Amniotic stem cell (primary cell): Measurements from ENCODE around the gene CACNA2D3.
"Not testable (repeated sequence)": the region's sequence is repeated elsewhere in the genome, so short reads cannot be mapped to it uniquely, and the experiment has no call there.

Source experiments
- DNase-seq: peaks from one replicate; lab custom pipeline; 2025; lab: John Stamatoyannopoulos, UW

Gene CACNA2D3

GRCh38 chr3:54964081-54964480, 841.7 kb downstream of the CACNA2D3 start:
- DNase-seq: no peak

- peak; percentile 15 for DNase-seq
These were observed 843.4 kb downstream of the CACNA2D3 start for GRCh38 chr3:54965746-54966145.

- no peak for DNase-seq
These were observed 844.6 kb downstream of the CACNA2D3 start for GRCh38 chr3:54966979-54967378.

- DNase-seq: no peak
These were observed 845.4 kb downstream of the CACNA2D3 start for GRCh38 chr3:54967731-54968161.

GRCh38 chr3:54968546-54969172, 846.3 kb downstream of the CACNA2D3 start:
- peak; percentile 35 for DNase-seq

- DNase-seq: no peak
These were observed 847.3 kb downstream of the CACNA2D3 start for GRCh38 chr3:54969652-54970051.

- no peak for DNase-seq
These were observed 848.5 kb downstream of the CACNA2D3 start for GRCh38 chr3:54970895-54971294.

- no peak for DNase-seq
These were observed 855.1 kb downstream of the CACNA2D3 start for GRCh38 chr3:54977439-54977838.

GRCh38 chr3:54977946-54978345, 855.6 kb downstream of the CACNA2D3 start:
- DNase-seq: not testable (repeated sequence)

- no peak for DNase-seq
These were observed 860.5 kb downstream of the CACNA2D3 start for GRCh38 chr3:54982807-54983206.

- no peak for DNase-seq
These were observed 861.1 kb downstream of the CACNA2D3 start for GRCh38 chr3:54983266-54984099.

GRCh38 chr3:54985856-54986255, 863.5 kb downstream of the CACNA2D3 start:
- DNase-seq: no peak

- DNase-seq: no peak
These were observed 863.9 kb downstream of the CACNA2D3 start for GRCh38 chr3:54986294-54986693.

GRCh38 chr3:54987719-54988118, 865.4 kb downstream of the CACNA2D3 start:
- no peak for DNase-seq

- DNase-seq: peak; percentile 17
These were observed 866.0 kb downstream of the CACNA2D3 start for GRCh38 chr3:54988302-54988837.

GRCh38 chr3:54988838-54989630, 866.7 kb downstream of the CACNA2D3 start:
- DNase-seq: no peak

GRCh38 chr3:54994111-54994513, 871.8 kb downstream of the CACNA2D3 start:
- DNase-seq: no peak

GRCh38 chr3:54999159-54999558, 876.8 kb downstream of the CACNA2D3 start:
- DNase-seq: peak; percentile 32

GRCh38 chr3:54999811-55000210, 877.5 kb downstream of the CACNA2D3 start:
- no peak for DNase-seq

GRCh38 chr3:55000546-55000945, 878.2 kb downstream of the CACNA2D3 start:
- peak; percentile 61 for DNase-seq

- DNase-seq: no peak
These were observed 878.6 kb downstream of the CACNA2D3 start for GRCh38 chr3:55000953-55001352.

GRCh38 chr3:55002416-55002930, 880.1 kb downstream of the CACNA2D3 start:
- no peak for DNase-seq
